Neural cell (in vitro differentiated cells): Measurements from ENCODE around the gene ZBP1. TPM values are rescaled to one million over a fixed set of nuclear protein-coding genes. Genes with fewer than 3 reads are reported as not detected.

ENCODE experiments used
- H2AFZ ChIP-seq: fragments of 200-600, 300-800 bp; sonication (generic), shearing (Covaris generic); 2 replicates; pipeline ENCODE4 v1.6.0; 2014; ENCODE audit warnings: low read depth, mild to moderate bottlenecking, antibody characterized with exemption, low read length, moderate library complexity
- H3F3A ChIP-seq: fragments of 200-600 bp; shearing (Covaris generic); 2 replicates; pipeline ENCODE4 v1.6.1; 2016; ENCODE audit warnings: mild to moderate bottlenecking, moderate library complexity, mixed read lengths, antibody characterized with exemption, low read length; ENCODE audit not compliant: insufficient read depth, poor library complexity, severe bottlenecking
- H3K27ac ChIP-seq: fragments of 200-600, 300-800 bp; sonication (generic), shearing (Covaris generic); 2 replicates; pipeline ENCODE4 v1.5.1; 2014; ENCODE audit warnings: mild to moderate bottlenecking, low read length, moderate library complexity
- H3K27me3 ChIP-seq: fragments of 300-800, 200-600 bp; sonication (generic), shearing (Covaris generic); 2 replicates; pipeline ENCODE4 v1.6.0; 2014; ENCODE audit warnings: mild to moderate bottlenecking, low read depth, low read length, moderate library complexity; ENCODE audit not compliant: insufficient read depth
- H3K36me3 ChIP-seq: fragments of 300-800, 200-600 bp; sonication (generic), shearing (Covaris generic); 2 replicates; pipeline ENCODE4 v1.5.1; 2014; ENCODE audit warnings: mild to moderate bottlenecking, antibody characterized with exemption, low read length, moderate library complexity; ENCODE audit not compliant: insufficient read depth
- H3K4me2 ChIP-seq: fragments of 300-800, 200-600 bp; sonication (generic), shearing (Covaris generic); 2 replicates; pipeline ENCODE4 v1.6.0; 2014; ENCODE audit warnings: mild to moderate bottlenecking, low read length
- H3K4me3 ChIP-seq: fragments of 300-800, 200-600 bp; sonication (generic), shearing (Covaris generic); 2 replicates; pipeline ENCODE4 v1.5.1; 2014; ENCODE audit warnings: mild to moderate bottlenecking, low read length, moderate library complexity
- H3K79me2 ChIP-seq: fragments of 200-600 bp; shearing (Covaris generic); replicated peaks from 2 replicates; pipeline ENCODE4 v1.6.0; 2014; ENCODE audit warnings: mild to moderate bottlenecking, low read length, moderate library complexity; ENCODE audit not compliant: insufficient read depth
- H3K9ac ChIP-seq: fragments of 300-800, 200-600 bp; sonication (generic), shearing (Covaris generic); 2 replicates; pipeline ENCODE4 v1.6.1; 2016; ENCODE audit warnings: mild to moderate bottlenecking, low read length, mixed read lengths
- H3K9me2 ChIP-seq: fragments of 200-600 bp; shearing (Covaris generic); 2 replicates; pipeline ENCODE4 v1.6.1; 2016; ENCODE audit warnings: mild to moderate bottlenecking, low read length, mixed read lengths; ENCODE audit not compliant: insufficient read depth
- H3K9me3 ChIP-seq: fragments of 200-600, 300-800 bp; sonication (generic), shearing (Covaris generic); 2 replicates; pipeline ENCODE4 v1.6.1; 2016; ENCODE audit warnings: mild to moderate bottlenecking, mixed run types, low read length, moderate library complexity, mixed read lengths
- H4K20me1 ChIP-seq: fragments of 200-600 bp; shearing (Covaris generic); 2 replicates; pipeline ENCODE4 v1.6.1; 2016; ENCODE audit warnings: mild to moderate bottlenecking, mixed run types; ENCODE audit not compliant: insufficient read depth
- EP300 ChIP-seq: fragments of 450-650 bp; conservative IDR thresholded peaks from 2 replicates; pipeline ENCODE4 v1.6.1; 2014; ENCODE audit warnings: antibody characterized with exemption, mild to moderate bottlenecking, moderate library complexity; ENCODE audit not compliant: poor library complexity, severe bottlenecking
- EZH2 ChIP-seq: fragments of 200-600, 300-800 bp; shearing (Covaris generic), sonication (generic); IDR thresholded peaks from 2 replicates; pipeline ENCODE4 v1.6.1; 2014; ENCODE audit warnings: antibody characterized with exemption, low read length, borderline replicate concordance, mild to moderate bottlenecking; ENCODE audit not compliant: insufficient read depth, poor library complexity, severe bottlenecking
- MXI1 ChIP-seq: fragments of 450-650 bp; conservative IDR thresholded peaks from 2 replicates; pipeline ENCODE4 v1.6.1; 2014; ENCODE audit warnings: antibody characterized with exemption, mild to moderate bottlenecking; ENCODE audit not compliant: poor library complexity, severe bottlenecking
- POLR2AphosphoS5 ChIP-seq: IDR thresholded peaks from 2 replicates; pipeline ENCODE4 v1.6.1; 2012
- RAD21 ChIP-seq: fragments of 450-650 bp; conservative IDR thresholded peaks from 2 replicates; pipeline ENCODE4 v1.6.1; 2014; ENCODE audit warnings: antibody characterized with exemption, mild to moderate bottlenecking, moderate library complexity
- REST ChIP-seq: IDR thresholded peaks from 2 replicates; pipeline ENCODE4 v1.6.1; 2012; ENCODE audit warnings: borderline replicate concordance
- SMC3 ChIP-seq: fragments of 450-650 bp; conservative IDR thresholded peaks from 2 replicates; pipeline ENCODE4 v1.6.1; 2014; ENCODE audit warnings: antibody characterized with exemption, mild to moderate bottlenecking, moderate library complexity; ENCODE audit not compliant: poor library complexity
- TAF1 ChIP-seq: IDR thresholded peaks from 2 replicates; pipeline ENCODE4 v1.6.1; 2012; ENCODE audit warnings: low read depth
- polyA plus RNA-seq: library from polyadenylated mRNA; depleted of rRNA; stranded (reverse); fragments of >200 nt; gene quantifications from 2 replicates; pipeline ENCODE4 v1.2.3, GENCODE V29; 2014
- TF ChIP-seq, protein P1 (sequence below): fragments of 450-650 bp; IDR thresholded peaks from 2 replicates; pipeline ENCODE4 v1.5.1; 2014; ENCODE audit warnings: antibody characterized with exemption, mild to moderate bottlenecking, moderate library complexity; ENCODE audit not compliant: poor library complexity, severe bottlenecking

Gene ZBP1
- polyA plus RNA-seq, 1 donor from 2014 or later: not detected

DNA sequence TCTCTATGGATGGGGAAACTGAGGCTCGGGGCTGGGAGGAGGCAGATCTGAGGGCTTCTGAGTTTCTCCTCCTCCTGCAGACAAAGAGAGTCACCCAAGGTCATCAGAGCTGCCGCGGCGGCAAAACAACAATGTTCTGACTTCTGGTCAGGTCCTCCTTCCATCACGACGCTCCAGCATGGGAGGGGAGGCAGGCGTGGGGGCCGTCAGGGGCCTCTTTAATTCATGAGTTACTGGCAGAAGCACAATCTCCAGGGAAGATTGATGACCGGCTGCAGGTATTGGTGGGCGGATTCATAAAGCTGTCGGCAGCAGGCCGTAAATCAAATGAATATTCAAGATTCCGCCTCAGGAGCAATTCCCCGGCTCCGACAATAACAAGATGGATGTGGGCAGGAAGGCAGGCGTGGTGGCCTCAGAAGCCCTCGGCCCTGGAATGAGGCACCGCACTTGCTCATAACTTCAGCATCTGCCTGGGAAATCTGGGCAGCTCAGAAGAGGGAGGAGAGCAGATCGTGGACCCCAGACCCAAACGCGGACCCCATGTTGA lies 40.3 kb downstream of the ZBP1 start:
- Histone ChIP-seq H3K27ac (no peak overlapping the region), H4K20me1 (no peaks in the 10 kb centered on the region), H3K79me2 (no peaks in the 10 kb centered on the region), H2AFZ (no peak overlapping the region), H3K9me3 (no peaks in the 10 kb centered on the region), H3K9ac (no peak overlapping the region), H3K4me3 (no peak overlapping the region), H3F3A (no peaks in the 10 kb centered on the region), H3K9me2 (no peaks in the 10 kb centered on the region), H3K27me3 (no peaks in the 10 kb centered on the region), H3K4me2 (no peak overlapping the region), H3K36me3 (no peaks in the 10 kb centered on the region)
- TF ChIP-seq RAD21 (no peak), POLR2AphosphoS5 (no peak), EP300 (no peak), SMC3 (no peak), TAF1 (no peak), EZH2 (no peak), MXI1 (no peak), REST (no peak)
- TF ChIP-seq, protein P1, sequence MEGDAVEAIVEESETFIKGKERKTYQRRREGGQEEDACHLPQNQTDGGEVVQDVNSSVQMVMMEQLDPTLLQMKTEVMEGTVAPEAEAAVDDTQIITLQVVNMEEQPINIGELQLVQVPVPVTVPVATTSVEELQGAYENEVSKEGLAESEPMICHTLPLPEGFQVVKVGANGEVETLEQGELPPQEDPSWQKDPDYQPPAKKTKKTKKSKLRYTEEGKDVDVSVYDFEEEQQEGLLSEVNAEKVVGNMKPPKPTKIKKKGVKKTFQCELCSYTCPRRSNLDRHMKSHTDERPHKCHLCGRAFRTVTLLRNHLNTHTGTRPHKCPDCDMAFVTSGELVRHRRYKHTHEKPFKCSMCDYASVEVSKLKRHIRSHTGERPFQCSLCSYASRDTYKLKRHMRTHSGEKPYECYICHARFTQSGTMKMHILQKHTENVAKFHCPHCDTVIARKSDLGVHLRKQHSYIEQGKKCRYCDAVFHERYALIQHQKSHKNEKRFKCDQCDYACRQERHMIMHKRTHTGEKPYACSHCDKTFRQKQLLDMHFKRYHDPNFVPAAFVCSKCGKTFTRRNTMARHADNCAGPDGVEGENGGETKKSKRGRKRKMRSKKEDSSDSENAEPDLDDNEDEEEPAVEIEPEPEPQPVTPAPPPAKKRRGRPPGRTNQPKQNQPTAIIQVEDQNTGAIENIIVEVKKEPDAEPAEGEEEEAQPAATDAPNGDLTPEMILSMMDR: no peak

DNA sequence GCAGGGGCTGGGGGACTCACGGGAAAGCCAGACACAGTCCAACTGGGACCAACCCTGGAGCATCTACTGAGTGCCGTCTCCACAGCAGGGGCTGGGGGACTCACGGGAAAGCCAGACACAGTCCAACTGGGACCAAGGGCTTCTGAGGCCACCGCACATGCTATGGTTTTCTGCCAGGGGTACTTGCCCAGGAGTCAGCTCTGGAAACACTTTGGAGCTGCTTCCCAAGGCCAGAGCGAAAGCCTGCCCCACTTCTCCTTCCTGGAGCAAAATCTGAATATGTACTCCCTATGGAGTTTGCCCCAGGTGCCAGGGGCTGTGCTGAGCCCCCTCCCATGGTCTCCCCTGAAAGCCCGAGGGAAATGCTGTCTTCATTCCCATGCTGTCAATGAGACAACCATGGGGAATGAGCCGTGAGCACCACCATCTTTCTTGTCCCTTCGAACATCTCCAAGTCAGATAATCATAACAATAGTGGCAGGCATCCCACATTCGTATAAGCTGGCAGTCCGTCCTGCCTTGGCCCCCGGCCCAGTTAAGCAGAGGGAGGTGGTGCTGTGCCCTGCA lies 40.8 kb downstream of the ZBP1 start:
- H2AFZ ChIP-seq: no peak overlapping the region
- no peak overlapping the region for H3K9ac ChIP-seq
- H3K9me2 ChIP-seq: no peaks in the 10 kb centered on the region
- H3K36me3 ChIP-seq: no peaks in the 10 kb centered on the region
- no peaks in the 10 kb centered on the region for H3F3A ChIP-seq
- no peak for TF ChIP-seq EP300
- no peak for TF ChIP-seq REST
- TF ChIP-seq TAF1: no peak
- no peak for TF ChIP-seq POLR2AphosphoS5
- no peak for TF ChIP-seq SMC3
- no peak for TF ChIP-seq MXI1
- TF ChIP-seq, protein P1: no peak
- no peak overlapping the region for H3K4me2 ChIP-seq
- H4K20me1 ChIP-seq: no peaks in the 10 kb centered on the region
- no peak overlapping the region for H3K27ac ChIP-seq
- H3K4me3 ChIP-seq: no peak overlapping the region
- no peaks in the 10 kb centered on the region for H3K9me3 ChIP-seq
- H3K27me3 ChIP-seq: no peaks in the 10 kb centered on the region
- H3K79me2 ChIP-seq: no peaks in the 10 kb centered on the region
